ENCODE data around the gene STK25. TPM values are rescaled to one million over a fixed set of nuclear protein-coding genes. Genes with fewer than 3 reads are reported as not detected.

STK25 gene
- total RNA-seq, 1 donor from 2014 or later = 259 TPM

GRCh38 chr2:241475267-241475666 is 33.1 kb downstream of the STK25 start:
- Histone ChIP-seq H3K4me1 (no peaks in the 10 kb centered on the region), H3K27me3 (no peaks in the 10 kb centered on the region), H3K27ac (no peak overlapping the region), H3K4me3 (no peak overlapping the region), H3K36me3 (peaks cover 3 to 40% of the 10 kb centered on the region in 2 donors), H3K9me3 (no peaks in the 10 kb centered on the region)
- TF ChIP-seq CTCF (IDR thresholded peaks at IDR 0.05) = no peak
- intact Hi-C loops (cut with DNase I) = no loop called here
- DNase-seq (ENCODE audit: low spot score in 2 of 2) = no peak

- H3K4me1 ChIP-seq = no peaks in the 10 kb centered on the region
- no peaks in the 10 kb centered on the region for H3K27me3 ChIP-seq
- intact Hi-C loops (cut with DNase I) = no loop called here
- peaks cover 1 to 41% of the 10 kb centered on the region in 2 donors for H3K36me3 ChIP-seq
- H3K27ac ChIP-seq = no peak overlapping the region
- no peak overlapping the region for H3K4me3 ChIP-seq
- no peak for DNase-seq (ENCODE audit: low spot score in 2 of 2)
- H3K9me3 ChIP-seq = no peaks in the 10 kb centered on the region
- TF ChIP-seq CTCF (IDR thresholded peaks at IDR 0.05) = no peak
Observed at GRCh38 chr2:241473399-241473798, 35.0 kb downstream of the STK25 start.

- Histone ChIP-seq H3K4me1 (no peaks in the 10 kb centered on the region), H3K36me3 (peaks cover 11 to 31% of the 10 kb centered on the region in 2 donors), H3K27ac (no peak overlapping the region), H3K27me3 (no peaks in the 10 kb centered on the region), H3K9me3 (no peaks in the 10 kb centered on the region), H3K4me3 (no peak overlapping the region)
- DNase-seq (ENCODE audit: low spot score in 2 of 2) = no peak
- TF ChIP-seq CTCF (IDR thresholded peaks at IDR 0.05) = no peak
- intact Hi-C loops (cut with DNase I) = no loop called here
Observed at GRCh38 chr2:241469746-241470145, 38.6 kb downstream of the STK25 start.

GRCh38 chr2:241468476-241468781 is 40.0 kb downstream of the STK25 start:
- H3K4me1 ChIP-seq = no peaks in the 10 kb centered on the region
- no peak for DNase-seq (ENCODE audit: low spot score in 2 of 2)
- H3K4me3 ChIP-seq = no peak overlapping the region
- no peaks in the 10 kb centered on the region for H3K27me3 ChIP-seq
- no peak for TF ChIP-seq CTCF (IDR thresholded peaks at IDR 0.05)
- no peak overlapping the region for H3K27ac ChIP-seq
- no peaks in the 10 kb centered on the region for H3K9me3 ChIP-seq
- intact Hi-C loops (cut with DNase I) = no loop called here
- H3K36me3 ChIP-seq = peaks cover 15 to 39% of the 10 kb centered on the region in 2 donors

GRCh38 chr2:241467777-241468475 is 40.5 kb downstream of the STK25 start:
- H3K4me3 ChIP-seq = no peak overlapping the region
- DNase-seq (ENCODE audit: low spot score in 2 of 2) = no peak
- H3K27me3 ChIP-seq = no peaks in the 10 kb centered on the region
- H3K27ac ChIP-seq = no peak overlapping the region
- H3K36me3 ChIP-seq = peaks cover 15 to 44% of the 10 kb centered on the region in 2 donors
- TF ChIP-seq CTCF (IDR thresholded peaks at IDR 0.05) = no peak
- no peaks in the 10 kb centered on the region for H3K4me1 ChIP-seq
- H3K9me3 ChIP-seq = no peaks in the 10 kb centered on the region
- intact Hi-C loops (cut with DNase I) = no loop called here

- Histone ChIP-seq H3K27me3 (no peaks in the 10 kb centered on the region), H3K4me3 (no peak overlapping the region), H3K4me1 (no peaks in the 10 kb centered on the region), H3K36me3 (peaks cover 15 to 45% of the 10 kb centered on the region in 2 donors), H3K9me3 (no peaks in the 10 kb centered on the region), H3K27ac (no peak overlapping the region)
- intact Hi-C loops (cut with DNase I) = no loop called here
- no peak for DNase-seq (ENCODE audit: low spot score in 2 of 2)
- TF ChIP-seq CTCF (IDR thresholded peaks at IDR 0.05) = no peak
Observed at GRCh38 chr2:241466230-241466629, 42.2 kb downstream of the STK25 start.
